K562 (cell line): ENCODE results near the gene DGUOK. TPM values are rescaled to one million over a fixed set of nuclear protein-coding genes. Genes with fewer than 3 reads are reported as not detected.
A peak's percentile ranks its signal among the peaks of the same experiment; 100 is the strongest.

ENCODE experiments used
- BDP1 ChIP-seq: IDR thresholded peaks from 3 replicates; pipeline ENCODE4 v1.6.1; 2011; ENCODE audit not compliant: insufficient read length, insufficient read depth
- BRD4 ChIP-seq: fragments of 200-600 bp; sonication (generic); IDR thresholded peaks from 2 replicates; pipeline ENCODE4 v1.6.1; 2017; ENCODE audit warnings: inconsistent platforms
- CREM ChIP-seq: IDR thresholded peaks from 2 replicates; pipeline ENCODE4 v1.6.1; 2014; ENCODE audit warnings: antibody characterized with exemption, low read depth
- FOXA1 ChIP-seq: fragments of 450-650 bp; IDR thresholded peaks from 2 replicates; pipeline ENCODE4 v1.6.1; 2016; ENCODE audit warnings: mild to moderate bottlenecking, borderline replicate concordance
- KLF10 ChIP-seq: fragments of 250-450 bp; sonication (Bioruptor Pico); IDR thresholded peaks from 2 replicates; pipeline ENCODE4 v1.6.1; 2021; ENCODE audit warnings: matching md5 sums
- MAZ ChIP-seq, 2 experiments: fragments of 450-650 bp in 1 of 2; sonication (generic) in 1 of 2; formaldehyde crosslinking; IDR thresholded peaks in 1 of 2; conservative IDR thresholded peaks in 1 of 2; 2 replicates each; pipeline versions ENCODE4 v1.4.0 to v1.5.0; 2020; ENCODE audit warnings: mild to moderate bottlenecking in 1 of 2, missing genetic modification reagents in 1 of 2
- MCM7 ChIP-seq, 2 experiments: fragments of 450-650 bp; IDR thresholded peaks; 2 replicates each; pipeline ENCODE4 v1.6.1; 2016 to 2018
- MTA3 ChIP-seq: fragments of 450-650 bp; formaldehyde crosslinking; IDR thresholded peaks from 2 replicates; pipeline ENCODE4 v1.6.1; 2017; ENCODE audit warnings: mild to moderate bottlenecking, borderline replicate concordance
- MYC ChIP-seq, 2 experiments: fragments of 250-450 bp in 1 of 2; sonication (Bioruptor Pico) in 1 of 2; IDR thresholded peaks; 2 replicates each; pipeline versions ENCODE4 v1.5.1 to v1.6.1; 2012 to 2021; ENCODE audit warnings: low read depth in 2 of 2, borderline replicate concordance in 1 of 2, improper control_type of control experiment in 1 of 2, low read length in 1 of 2, mild to moderate bottlenecking in 1 of 2, moderate library complexity in 1 of 2
- MYNN ChIP-seq, 2 experiments: sonication (generic); formaldehyde crosslinking in 1 of 2; IDR thresholded peaks; 2 replicates each; pipeline versions ENCODE4 v1.5.0 to v1.6.1; 2016 to 2020; ENCODE audit warnings: antibody characterized with exemption in 1 of 2, missing genetic modification reagents in 1 of 2
- NCOA1 ChIP-seq: fragments of 450-650 bp; IDR thresholded peaks from 2 replicates; pipeline ENCODE4 v1.6.1; 2016; ENCODE audit warnings: low read depth
- SIN3A ChIP-seq, 2 experiments: fragments of 150-350 bp in 1 of 2; IDR thresholded peaks; 2 replicates each; pipeline ENCODE4 v1.6.1; 2011 to 2016; ENCODE audit warnings: borderline replicate concordance in 2 of 2, low read depth in 2 of 2, low read length in 2 of 2, mild to moderate bottlenecking in 2 of 2, moderate library complexity in 2 of 2; ENCODE audit not compliant: control insufficient read depth in 1 of 2
- TBL1XR1 ChIP-seq, 2 experiments: IDR thresholded peaks; 2 replicates each; pipeline ENCODE4 v1.6.1; 2012; ENCODE audit warnings: improper control_type of control experiment in 2 of 2, low read length in 2 of 2, mild to moderate bottlenecking in 1 of 2
- TCF3 ChIP-seq: sonication (generic); formaldehyde crosslinking; IDR thresholded peaks from 2 replicates; pipeline ENCODE4 v1.4.0; 2020; ENCODE audit warnings: mild to moderate bottlenecking, missing genetic modification reagents
- ZNF239 ChIP-seq: fragments of 250-450 bp; sonication (Bioruptor Pico); IDR thresholded peaks from 2 replicates; pipeline ENCODE4 v1.4.0; 2020; ENCODE audit warnings: mild to moderate bottlenecking
- ZNF263 ChIP-seq: sonication (generic); formaldehyde crosslinking; IDR thresholded peaks from 2 replicates; pipeline ENCODE4 v1.8.0; 2022; ENCODE audit warnings: mild to moderate bottlenecking, missing genetic modification reagents, borderline replicate concordance
- ZNF274 ChIP-seq: IDR thresholded peaks from 2 replicates; pipeline ENCODE4 v1.6.1; 2011; ENCODE audit warnings: low read depth, mild to moderate bottlenecking, low read length, moderate library complexity, borderline replicate concordance
- ZNF408 ChIP-seq: fragments of 250-450 bp; sonication (Bioruptor Pico); IDR thresholded peaks from 2 replicates; pipeline ENCODE4 v1.4.0; 2020; ENCODE audit warnings: low read depth, mild to moderate bottlenecking, moderate library complexity
- ZNF431 ChIP-seq: sonication (generic); formaldehyde crosslinking; IDR thresholded peaks from 2 replicates; pipeline ENCODE4 v1.8.0; 2022; ENCODE audit warnings: mild to moderate bottlenecking, missing genetic modification reagents
- ZNF57 ChIP-seq: fragments of 450-650 bp; formaldehyde crosslinking; IDR thresholded peaks from 2 replicates; pipeline ENCODE4 v1.4.0; 2020; ENCODE audit warnings: mild to moderate bottlenecking, moderate library complexity
- polyA plus RNA-seq, 8 experiments: library from polyadenylated mRNA; depleted of rRNA in 4 of 8; stranded (reverse) in 5 of 8; unstranded in 3 of 8; fragments of >200 nt; fragmentation: Nextera tagmentation in 2 of 8; fragmentation: Illumina TruSeq in 1 of 8; extraction: Ambion mirVana in 2 of 8; extraction: Trizol in 1 of 8; gene quantifications; 2 replicates each; pipeline versions ENCODE4 v1.2.1 to v1.2.3, GENCODE V29; 2011 to 2014; ENCODE audit warnings: inconsistent platforms in 1 of 8, missing spikeins in 1 of 8
- total RNA-seq, 7 experiments: library from RNA; depleted of rRNA in 6 of 7; stranded (reverse); fragments of >200 nt in 6 of 7; fragmentation: Illumina TruSeq in 2 of 7; extraction: Trizol in 2 of 7; gene quantifications; 2 replicates each; pipeline versions ENCODE4 v1.2.1 to v1.2.3, GENCODE V29; 2011 to 2021; ENCODE audit warnings: low replicate concordance in 1 of 7
- TF ChIP-seq, protein P1 (sequence below), 2 experiments: fragments of 450-650 bp in 1 of 2; sonication (generic) in 1 of 2; formaldehyde crosslinking in 1 of 2; IDR thresholded peaks in 1 of 2; conservative IDR thresholded peaks in 1 of 2; 2 replicates each; pipeline versions ENCODE4 v1.6.1 to v1.8.1; 2016 to 2023; ENCODE audit warnings: mild to moderate bottlenecking in 2 of 2, moderate library complexity in 2 of 2, inconsistent platforms in 1 of 2, missing genetic modification reagents in 1 of 2
- TF ChIP-seq, protein P2 (sequence below), 2 experiments: fragments of 250-450 bp in 1 of 2; fragments of 450-650 bp in 1 of 2; sonication (Bioruptor Pico) in 1 of 2; IDR thresholded peaks; 2 replicates each; pipeline versions ENCODE4 v1.6.1 to v1.8.0; 2016 to 2021; ENCODE audit warnings: mild to moderate bottlenecking in 2 of 2, moderate library complexity in 2 of 2, missing compliant biosample characterization in 1 of 2, missing genetic modification characterization in 1 of 2
- TF ChIP-seq, protein P3 (sequence below): fragments of 450-650 bp; formaldehyde crosslinking; IDR thresholded peaks from 2 replicates; pipeline ENCODE4 v1.4.0; 2020; ENCODE audit warnings: mild to moderate bottlenecking, moderate library complexity

Gene DGUOK
- total and polyA plus RNA-seq, 9 of the 15 experiments (the other 6 are each of a cell fraction or from before 2014, with no cell fraction given), result 67.0 to 288 (median 126) TPM

DNA sequence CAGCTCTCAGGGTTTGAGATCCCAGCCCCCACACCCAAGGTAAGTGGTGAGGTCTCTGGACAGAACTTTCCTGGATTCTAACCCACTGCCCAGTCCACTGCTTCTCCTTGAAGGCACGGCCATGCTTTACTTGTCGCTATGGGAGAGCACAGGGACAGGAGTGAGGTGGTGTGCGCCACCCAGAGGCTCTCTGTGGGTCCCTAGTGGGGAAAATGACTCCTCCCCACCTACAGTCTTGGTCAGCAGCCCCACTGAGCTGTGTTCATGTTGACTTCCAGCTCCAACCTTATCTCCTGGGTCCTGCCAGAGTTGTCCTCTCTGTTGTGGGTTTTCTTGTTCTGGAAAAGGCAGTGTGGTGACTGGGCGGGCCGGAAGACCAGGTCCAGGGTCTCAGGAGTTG is 69.1 kb downstream of the DGUOK start (continued):
- no peak for TF ChIP-seq BDP1
- TF ChIP-seq MYNN (IDR thresholded peaks at IDR 0.05), result no peak
- no peak for TF ChIP-seq MYNN (CRISPR knock-in tag; IDR thresholded peaks at IDR 0.05)
- no peak for TF ChIP-seq NCOA1
- peak; percentile 62 for TF ChIP-seq MYC (IDR thresholded peaks at IDR 0.05; ENCODE audit: low read depth, low read length)
- TF ChIP-seq MYC (CRISPR knock-in tag; IDR thresholded peaks at IDR 0.05; ENCODE audit: borderline replicate concordance, low read depth), result no peak
- no peak for TF ChIP-seq ZNF408 (CRISPR knock-in tag)
- TF ChIP-seq MAZ (CRISPR knock-in tag; conservative IDR thresholded peaks at IDR 0.05 in 1 of 2, IDR thresholded peaks at IDR 0.05 in 1 of 2), result 0 out of 4 replicates have a peak, but pooled peaks of 1 of the 2 experiments have one; percentile 14
- no peak for TF ChIP-seq BRD4
- no peak for TF ChIP-seq ZNF431
- TF ChIP-seq TCF3 (CRISPR knock-in tag), result peak; percentile 55; the same call in 1 of the 2 replicates
- TF ChIP-seq, protein P1, sequence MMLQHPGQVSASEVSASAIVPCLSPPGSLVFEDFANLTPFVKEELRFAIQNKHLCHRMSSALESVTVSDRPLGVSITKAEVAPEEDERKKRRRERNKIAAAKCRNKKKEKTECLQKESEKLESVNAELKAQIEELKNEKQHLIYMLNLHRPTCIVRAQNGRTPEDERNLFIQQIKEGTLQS (IDR thresholded peaks at IDR 0.05), result no peak
- TF ChIP-seq, protein P1 (CRISPR knock-in tag; conservative IDR thresholded peaks at IDR 0.05), result no peak
- TF ChIP-seq, protein P2, sequence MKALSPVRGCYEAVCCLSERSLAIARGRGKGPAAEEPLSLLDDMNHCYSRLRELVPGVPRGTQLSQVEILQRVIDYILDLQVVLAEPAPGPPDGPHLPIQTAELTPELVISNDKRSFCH (CRISPR knock-in tag; IDR thresholded peaks at IDR 0.05), result no peak
- TF ChIP-seq, protein P2 (tag; IDR thresholded peaks at IDR 0.05), result no peak
- no peak for TF ChIP-seq KLF10 (CRISPR knock-in tag)
- TF ChIP-seq CREM, result 0 out of 2 replicates have a peak, but pooled peaks have one; percentile 37
- no peak for TF ChIP-seq MCM7 (IDR thresholded peaks at IDR 0.05)
- 0 out of 4 replicates have a peak, but pooled peaks of 1 of the 2 experiments have one; percentile 12 for TF ChIP-seq TBL1XR1 (IDR thresholded peaks at IDR 0.05; ENCODE audit: low read length in 2 of 2)
- no peak for TF ChIP-seq ZNF239 (CRISPR knock-in tag)
- 0 out of 2 replicates have a peak, but pooled peaks have one; percentile 45 for TF ChIP-seq MTA3
- TF ChIP-seq SIN3A (IDR thresholded peaks at IDR 0.05; ENCODE audit: borderline replicate concordance in 2 of 2, control insufficient read depth in 1 of 2, low read depth in 2 of 2, low read length in 2 of 2), result 0 out of 4 replicates have a peak, but pooled peaks of 1 of the 2 experiments have one; percentile 33
- no peak for TF ChIP-seq ZNF274
- no peak for TF ChIP-seq ZNF263 (CRISPR knock-in tag)
- no peak for TF ChIP-seq FOXA1
- TF ChIP-seq, protein P3, sequence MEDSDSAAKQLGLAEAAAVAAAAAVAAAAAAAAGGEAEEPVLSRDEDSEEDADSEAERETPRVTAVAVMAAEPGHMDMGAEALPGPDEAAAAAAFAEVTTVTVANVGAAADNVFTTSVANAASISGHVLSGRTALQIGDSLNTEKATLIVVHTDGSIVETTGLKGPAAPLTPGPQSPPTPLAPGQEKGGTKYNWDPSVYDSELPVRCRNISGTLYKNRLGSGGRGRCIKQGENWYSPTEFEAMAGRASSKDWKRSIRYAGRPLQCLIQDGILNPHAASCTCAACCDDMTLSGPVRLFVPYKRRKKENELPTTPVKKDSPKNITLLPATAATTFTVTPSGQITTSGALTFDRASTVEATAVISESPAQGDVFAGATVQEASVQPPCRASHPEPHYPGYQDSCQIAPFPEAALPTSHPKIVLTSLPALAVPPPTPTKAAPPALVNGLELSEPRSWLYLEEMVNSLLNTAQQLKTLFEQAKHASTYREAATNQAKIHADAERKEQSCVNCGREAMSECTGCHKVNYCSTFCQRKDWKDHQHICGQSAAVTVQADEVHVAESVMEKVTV (CRISPR knock-in tag), result 0 out of 2 replicates have a peak, but pooled peaks have one; percentile 38
- TF ChIP-seq ZNF57 (CRISPR knock-in tag), result no peak
